Fibroblast of skin of scalp (primary cell): ENCODE data around the gene SPATA31C1. TPM values are rescaled to one million over a fixed set of nuclear protein-coding genes. Genes with fewer than 3 reads are reported as not detected.
"Not testable (repeated sequence)": the region's sequence is repeated elsewhere in the genome, so short reads cannot be mapped to it uniquely, and the experiment has no call there.

Source experiments
- DNase-seq: peaks from one replicate; pipeline ENCODE4 v3.0.0-alpha.2; 2013
- polyA plus RNA-seq, 2 experiments: library from polyadenylated mRNA; unstranded; fragments of 120-200 nt; gene quantifications; one replicate each; pipeline ENCODE4 v1.2.1, GENCODE V29; 2013; ENCODE audit not compliant: insufficient read length in 2 of 2

SPATA31C1 gene
- polyA plus RNA-seq (2013, experiment 1 of 2; ENCODE audit: insufficient read length), result not detected
- polyA plus RNA-seq (2013, experiment 2 of 2; ENCODE audit: insufficient read length), result not detected

- not testable (repeated sequence) for DNase-seq
These were observed at the start of gene SPATA31C1 for GRCh38 chr9:87917662-87918061. SPATA31C1 (plus strand) TSS chr9:87917962.

DNA sequence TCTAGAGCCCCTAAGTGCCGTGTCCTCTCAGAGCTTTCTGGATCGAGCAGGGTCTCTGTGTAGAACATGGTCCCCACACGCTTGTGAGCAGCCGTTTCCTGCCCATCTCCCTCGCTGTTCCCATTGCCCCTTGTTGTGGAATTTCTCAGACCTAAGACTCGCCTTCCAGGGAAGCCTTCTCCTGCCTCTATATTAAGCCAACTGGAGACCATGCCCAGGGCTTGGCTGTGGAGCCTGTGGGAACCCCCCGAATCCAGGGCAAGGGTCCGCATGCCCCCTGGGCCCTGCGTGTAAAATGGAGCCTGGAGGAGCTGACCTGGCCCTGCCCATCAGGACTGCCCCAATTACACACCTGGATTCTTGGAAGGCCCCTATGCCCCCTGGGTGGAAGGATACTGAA, 49.6 kb upstream of the SPATA31C1 start:
- no peak for DNase-seq

GRCh38 chr9:87868635-87869034, 49.1 kb upstream of the SPATA31C1 start:
- DNase-seq, result no peak

- DNase-seq, result no peak
These were observed 48.7 kb upstream of the SPATA31C1 start for GRCh38 chr9:87869082-87869481.

DNA sequence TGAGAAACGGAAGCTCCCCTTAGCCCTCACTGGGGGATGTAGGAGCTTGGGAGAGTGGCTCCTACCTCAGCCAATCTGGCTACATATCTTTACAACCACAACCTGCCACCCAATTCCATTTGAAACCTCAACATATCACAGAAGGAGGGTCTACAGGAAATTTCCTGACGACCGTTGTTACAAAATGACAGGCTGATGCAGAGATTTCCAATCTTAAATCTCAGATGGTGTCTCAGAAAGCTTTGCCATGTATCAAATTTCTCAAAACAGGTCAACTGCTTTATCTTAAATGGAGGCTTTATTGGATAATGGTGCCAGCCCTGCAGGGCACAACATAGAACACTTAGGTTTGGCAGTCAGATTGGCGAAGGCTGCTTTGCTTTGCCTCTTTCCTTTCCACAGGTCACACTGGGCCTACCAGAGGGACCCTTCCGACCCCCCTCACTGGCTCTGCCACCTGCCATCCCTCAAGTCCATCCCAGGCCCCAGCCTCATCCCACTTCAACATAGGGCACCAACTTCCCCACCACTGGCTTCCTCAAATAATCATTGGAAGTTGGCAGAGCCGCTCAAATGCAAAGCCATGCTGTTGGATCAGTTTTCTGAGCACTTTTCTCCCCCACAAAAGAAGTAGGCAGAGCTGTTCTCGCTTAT, 46.2 kb upstream of the SPATA31C1 start:
- DNase-seq, result no peak

DNA sequence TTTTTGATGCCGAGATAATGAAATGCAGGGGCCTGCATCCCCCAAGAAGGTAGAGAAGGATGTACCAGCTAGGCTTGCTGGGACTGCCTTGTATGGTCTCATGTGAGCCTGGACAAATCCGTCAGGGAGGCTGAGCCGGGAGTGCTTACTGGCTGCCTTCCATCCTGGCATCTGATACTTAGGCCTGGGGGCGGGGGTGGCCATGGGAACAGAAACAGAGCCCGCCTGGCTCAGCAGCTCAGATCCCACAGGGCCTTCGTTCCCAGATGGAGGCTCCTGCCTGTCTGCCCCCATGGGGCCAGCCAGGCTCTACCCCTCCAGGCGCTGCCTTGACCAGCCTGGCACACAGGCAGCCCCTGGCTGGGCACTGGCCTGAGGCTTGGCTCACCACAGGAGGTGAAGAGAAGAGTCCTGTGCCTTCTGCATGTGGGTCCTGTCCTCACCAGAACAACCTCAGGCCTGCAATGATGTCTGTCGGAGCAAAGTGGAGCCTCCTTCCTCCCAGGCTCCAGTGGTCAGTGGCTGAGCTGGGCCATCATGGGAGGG, 45.6 kb upstream of the SPATA31C1 start:
- DNase-seq, result peak; percentile 66

DNA sequence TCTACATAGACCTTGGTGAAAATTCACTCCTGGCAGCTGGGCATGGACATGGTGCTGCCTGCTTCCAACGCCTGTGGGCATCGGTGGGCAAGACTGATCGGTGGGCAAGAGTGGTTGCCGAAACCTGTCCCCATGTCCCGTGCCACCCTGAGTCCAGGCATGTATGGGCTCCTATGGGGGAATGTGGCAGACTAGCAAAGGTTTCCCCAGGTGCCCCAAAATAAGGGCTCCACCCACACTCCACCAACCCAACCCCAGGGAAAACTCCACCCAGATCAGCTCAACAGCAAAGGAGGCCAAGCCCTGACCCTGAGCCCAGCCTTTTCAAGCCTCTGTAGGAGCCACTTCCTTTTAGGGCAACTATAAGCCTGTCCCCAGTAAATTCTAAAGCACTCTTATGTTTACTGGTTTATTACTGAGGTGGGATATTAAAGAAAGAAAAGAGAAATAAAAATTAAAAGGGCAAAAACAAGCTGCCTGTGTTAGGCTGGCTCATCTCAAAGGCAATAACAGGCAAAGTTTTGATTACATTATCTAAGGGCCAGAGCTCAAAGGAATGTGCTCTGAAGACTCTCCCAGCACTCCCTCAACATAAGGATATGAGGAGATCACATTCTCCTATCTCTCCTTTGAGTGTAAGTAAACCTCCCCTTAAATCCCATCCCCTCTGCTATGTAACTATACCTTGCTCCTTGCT, 44.0 kb upstream of the SPATA31C1 start:
- no peak for DNase-seq

- no peak for DNase-seq
These were observed 43.5 kb upstream of the SPATA31C1 start for GRCh38 chr9:87874304-87874623.

GRCh38 chr9:87875060-87875459, 42.7 kb upstream of the SPATA31C1 start:
- no peak for DNase-seq

DNA sequence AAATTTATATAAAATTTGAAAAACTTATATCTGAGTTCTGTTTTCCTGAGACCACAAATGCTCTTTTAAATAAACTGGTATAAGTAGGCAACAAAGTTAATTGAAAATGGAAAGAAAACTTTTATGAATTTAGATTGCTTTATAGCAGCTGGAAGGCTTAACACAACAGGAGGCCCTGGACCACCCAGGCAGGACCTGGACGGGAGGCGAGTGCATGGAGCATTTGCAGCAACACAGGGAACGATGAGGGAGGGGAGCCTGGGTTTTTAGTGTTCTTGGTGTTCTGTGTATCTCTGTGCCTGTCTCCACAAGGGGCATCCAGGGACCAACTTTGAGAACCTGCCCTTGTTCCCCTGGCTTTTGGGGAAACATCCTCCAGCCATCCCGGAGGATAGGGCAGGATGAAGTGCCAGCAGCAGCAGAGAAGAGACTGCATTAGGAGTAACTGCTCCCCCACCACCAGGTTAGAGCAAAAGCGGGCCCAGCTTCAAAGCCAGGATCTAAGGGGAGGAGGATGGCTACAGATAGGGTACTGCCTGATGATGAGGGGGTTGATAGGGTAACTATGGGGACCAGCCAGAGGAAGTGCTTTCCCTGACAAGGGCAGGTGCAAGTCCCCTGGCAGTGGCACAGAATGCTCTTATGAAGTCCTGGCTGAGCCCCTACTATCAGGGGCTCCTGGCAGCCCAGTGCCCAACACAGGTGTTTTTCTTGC, 41.8 kb upstream of the SPATA31C1 start:
- DNase-seq, result peak; percentile 17

GRCh38 chr9:87876708-87877107, 41.1 kb upstream of the SPATA31C1 start:
- DNase-seq, result no peak

GRCh38 chr9:87878989-87879511, 38.7 kb upstream of the SPATA31C1 start:
- DNase-seq, result peak; percentile 74

- no peak for DNase-seq
These were observed 37.6 kb upstream of the SPATA31C1 start for GRCh38 chr9:87880116-87880515.

GRCh38 chr9:87880683-87881082, 37.1 kb upstream of the SPATA31C1 start:
- DNase-seq, result no peak

GRCh38 chr9:87882627-87883026, 35.1 kb upstream of the SPATA31C1 start, which contains the start of gene SPATA31E1:
SPATA31E1 (plus strand) TSS chr9:87882877; CDS start chr9:87882892, 15 bp downstream.
- no peak for DNase-seq

DNA sequence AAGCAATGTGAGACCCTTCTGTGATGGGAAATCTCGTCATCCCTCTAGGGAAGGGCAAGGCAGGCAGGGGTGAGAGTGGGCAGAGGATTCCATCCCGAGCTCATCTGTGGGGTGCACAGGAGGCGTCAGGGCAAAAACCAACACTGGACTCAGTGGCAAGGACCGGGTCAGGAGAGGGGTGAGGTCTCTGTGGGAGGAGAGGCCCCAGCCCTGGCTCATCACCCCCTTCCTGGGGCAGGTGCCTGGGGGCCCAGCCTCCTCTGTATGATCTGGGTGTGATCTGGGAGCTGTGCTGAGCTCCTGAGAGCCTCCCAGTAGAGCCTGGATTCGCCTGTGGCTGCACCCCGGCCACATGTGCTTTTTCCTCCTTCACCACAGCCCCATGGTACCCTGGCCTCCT, 34.5 kb upstream of the SPATA31C1 start:
- DNase-seq, result no peak

DNA sequence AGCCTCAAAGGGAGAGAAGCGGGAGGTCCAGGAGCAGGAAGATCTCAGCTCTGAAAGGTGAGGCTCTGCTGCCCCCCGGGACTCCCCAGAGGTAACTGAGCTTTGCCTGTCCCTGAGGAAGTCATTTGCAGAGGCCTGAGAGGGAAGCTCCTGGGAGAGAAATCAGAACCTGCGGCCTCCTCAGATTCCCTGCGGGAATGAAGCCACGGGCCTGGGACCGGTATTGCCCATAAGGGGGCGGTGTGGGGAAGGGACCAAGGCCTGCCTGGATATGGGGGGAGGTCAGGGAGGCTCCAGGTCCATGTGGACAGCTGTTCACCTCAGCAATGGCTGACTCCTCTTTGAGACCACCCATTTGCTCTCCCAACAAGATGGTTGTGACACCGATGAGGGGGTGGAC, 33.8 kb upstream of the SPATA31C1 start:
- DNase-seq, result no peak

- DNase-seq, result no peak
These were observed 32.9 kb upstream of the SPATA31C1 start for GRCh38 chr9:87884578-87885459.

DNA sequence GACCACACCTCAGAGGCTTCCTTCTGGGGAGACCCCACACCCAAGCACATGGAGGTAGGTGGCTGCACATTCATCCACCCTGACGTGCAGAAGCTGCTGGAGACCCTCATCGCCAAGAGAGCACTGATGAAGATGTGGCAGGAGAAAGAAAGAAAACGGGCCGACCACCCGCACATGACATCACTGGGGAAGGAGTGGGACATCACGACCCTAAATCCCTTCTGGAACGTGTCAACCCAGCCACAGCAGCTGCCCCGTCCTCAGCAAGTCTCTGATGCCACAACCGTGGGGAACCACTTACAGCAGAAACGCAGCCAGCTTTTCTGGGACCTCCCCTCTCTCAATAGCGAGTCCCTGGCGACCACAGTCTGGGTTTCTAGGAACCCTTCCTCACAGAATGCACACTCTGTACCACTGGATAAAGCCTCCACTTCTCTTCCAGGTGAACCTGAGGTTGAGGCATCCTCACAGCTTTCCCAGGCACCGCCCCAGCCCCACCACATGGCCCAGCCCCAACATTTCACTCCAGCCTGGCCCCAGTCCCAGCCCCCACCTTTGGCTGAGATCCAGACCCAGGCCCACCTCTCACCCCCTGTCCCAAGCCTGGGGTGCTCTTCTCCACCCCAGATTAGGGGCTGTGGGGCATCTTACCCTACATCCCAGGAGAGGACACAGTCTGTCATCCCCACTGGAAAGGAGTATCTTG, 32.1 kb upstream of the SPATA31C1 start:
- no peak for DNase-seq

GRCh38 chr9:87886210-87886932, 31.4 kb upstream of the SPATA31C1 start:
- no peak for DNase-seq
